Muscle layer of colon (tissue), 2 donors: Measurements from ENCODE around the gene FAM170A.

Experiments used
- H3K27ac ChIP-seq: one replicate; pipeline ENCODE4 v1.7.0; 2013; ENCODE audit warnings: low read depth, mild to moderate bottlenecking, low read length, moderate library complexity
- H3K27me3 ChIP-seq, 2 donors: one replicate each; pipeline ENCODE4 v1.7.0; 2013; ENCODE audit warnings: low read length in 2 of 2, mild to moderate bottlenecking in 2 of 2; ENCODE audit not compliant: insufficient read depth in 2 of 2, control insufficient read depth in 1 of 2
- H3K36me3 ChIP-seq: one replicate; pipeline ENCODE4 v1.7.0; 2013; ENCODE audit warnings: mild to moderate bottlenecking, low read length; ENCODE audit not compliant: insufficient read depth
- H3K4me1 ChIP-seq: one replicate; pipeline ENCODE4 v1.7.0; 2013; ENCODE audit warnings: mild to moderate bottlenecking, low read length; ENCODE audit not compliant: insufficient read depth
- H3K4me3 ChIP-seq, 2 donors: one replicate each; pipeline ENCODE4 v1.7.0; 2013; ENCODE audit warnings: low read length in 2 of 2, low read depth in 1 of 2, mild to moderate bottlenecking in 1 of 2, moderate library complexity in 1 of 2
- H3K9ac ChIP-seq: one replicate; pipeline ENCODE4 v1.7.0; 2013; ENCODE audit warnings: low read length
- H3K9me3 ChIP-seq: one replicate; pipeline ENCODE4 v1.7.0; 2013; ENCODE audit warnings: mild to moderate bottlenecking, low read length
- donor health status: abdominal sarcoma.
- donor health status: Adenocarcinoma of cecum.

FAM170A gene

DNA sequence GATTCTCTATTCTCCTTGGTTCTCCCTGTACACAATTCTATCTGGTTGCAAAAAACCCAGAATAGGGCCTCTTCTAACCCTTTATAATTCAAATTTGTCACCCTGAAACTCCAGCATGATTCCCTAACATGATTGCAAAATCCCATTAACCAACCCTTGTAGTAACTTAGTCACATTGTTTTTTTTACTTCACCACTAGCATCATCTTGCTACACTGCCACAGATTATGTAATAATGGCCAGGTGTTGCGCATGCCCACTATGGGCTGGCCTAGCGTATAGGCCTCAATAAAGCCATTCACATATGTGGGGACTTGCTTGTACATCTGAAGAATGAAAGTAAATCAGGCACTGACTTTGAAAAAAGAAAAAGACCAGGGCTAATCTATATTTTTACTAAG, 25.7 kb downstream of the FAM170A start:
- Histone ChIP-seq H3K9ac (no peak overlapping the region), H3K4me1 (no peaks in the 10 kb centered on the region), H3K4me3 (no peak overlapping the region), H3K9me3 (no peaks in the 10 kb centered on the region), H3K27me3 (no peaks in the 10 kb centered on the region), H3K27ac (no peak overlapping the region), H3K36me3 (no peaks in the 10 kb centered on the region)

DNA sequence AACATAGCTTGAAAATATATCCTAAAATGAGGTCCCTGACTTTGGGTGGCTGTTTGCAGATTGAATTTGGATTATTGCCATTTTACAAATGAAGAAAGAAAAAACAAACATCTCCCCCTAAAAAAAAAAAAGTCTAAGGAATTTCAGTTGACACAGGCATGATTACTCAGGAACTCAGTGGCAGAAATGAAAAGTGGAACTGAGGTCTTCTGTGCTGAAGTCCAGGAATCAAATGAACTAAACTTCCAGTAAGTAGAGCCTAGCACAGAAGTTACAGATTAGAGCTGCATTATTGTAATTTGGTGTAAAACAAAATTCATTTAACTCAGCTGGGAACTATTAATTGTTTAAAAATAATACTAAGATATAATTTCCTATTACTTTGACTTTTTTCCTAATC, 26.7 kb downstream of the FAM170A start:
- Histone ChIP-seq H3K9me3 (no peaks in the 10 kb centered on the region), H3K4me1 (no peaks in the 10 kb centered on the region), H3K4me3 (no peak overlapping the region), H3K27ac (no peak overlapping the region), H3K9ac (no peak overlapping the region), H3K27me3 (no peaks in the 10 kb centered on the region), H3K36me3 (no peaks in the 10 kb centered on the region)

DNA sequence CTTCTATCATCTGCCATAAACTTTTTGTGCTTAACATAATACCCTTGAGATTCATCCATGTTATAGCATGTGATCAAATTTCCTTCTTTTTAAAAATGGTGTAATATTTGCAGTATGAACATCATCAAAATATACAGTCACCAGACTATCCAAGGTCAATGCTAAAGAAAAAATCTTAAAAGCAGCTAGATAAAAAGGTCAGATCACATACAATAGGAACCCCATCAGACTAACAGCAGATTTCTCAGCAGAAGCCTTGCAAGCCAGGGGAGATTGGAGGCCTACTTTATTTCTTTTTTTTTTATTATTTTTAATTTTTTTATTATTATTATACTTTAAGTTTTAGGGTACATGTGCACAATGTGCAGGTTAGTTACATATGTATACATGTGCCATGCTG, 37.2 kb downstream of the FAM170A start:
- Histone ChIP-seq H3K4me3 (no peak overlapping the region), H3K27ac (no peak overlapping the region), H3K27me3 (no peaks in the 10 kb centered on the region), H3K4me1 (no peaks in the 10 kb centered on the region), H3K9me3 (no peaks in the 10 kb centered on the region), H3K36me3 (no peaks in the 10 kb centered on the region), H3K9ac (no peak overlapping the region)

DNA sequence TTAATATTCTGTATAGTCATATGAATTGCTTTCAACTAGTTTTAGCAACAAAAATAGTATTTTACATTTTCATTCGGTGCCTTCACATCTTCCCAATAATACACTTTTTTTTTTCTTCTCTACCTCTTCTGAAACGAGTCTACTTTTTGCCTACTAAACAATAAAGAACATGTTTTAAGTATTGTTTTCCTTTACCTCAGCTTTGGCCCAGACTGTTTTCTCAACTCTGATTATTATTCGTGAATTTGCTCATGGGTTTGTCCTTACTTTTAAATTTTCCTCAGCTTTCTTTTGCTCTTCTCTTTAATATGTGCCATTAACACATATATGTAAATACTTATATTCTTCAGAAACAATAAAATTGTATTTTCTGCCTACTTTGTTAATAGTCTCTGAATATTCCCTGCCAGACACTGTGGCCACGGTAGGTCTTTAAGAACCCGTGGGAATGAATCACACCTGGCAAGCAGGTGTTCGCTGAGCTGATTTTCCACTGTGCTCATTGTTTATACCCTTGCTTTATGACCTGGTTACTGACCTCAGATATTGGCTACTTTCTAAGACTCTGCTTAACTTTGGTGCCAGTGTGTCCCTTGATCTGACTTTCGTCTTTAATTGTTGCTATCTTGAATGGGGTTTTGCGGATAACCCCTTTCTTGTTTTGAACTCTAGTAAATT, 49.1 kb downstream of the FAM170A start:
- H3K27ac ChIP-seq: no peak overlapping the region
- H3K27me3 ChIP-seq: no peaks in the 10 kb centered on the region
- no peak overlapping the region for H3K9ac ChIP-seq
- no peaks in the 10 kb centered on the region for H3K4me1 ChIP-seq
- no peak overlapping the region for H3K4me3 ChIP-seq
- H3K36me3 ChIP-seq: no peaks in the 10 kb centered on the region
- H3K9me3 ChIP-seq: no peaks in the 10 kb centered on the region

DNA sequence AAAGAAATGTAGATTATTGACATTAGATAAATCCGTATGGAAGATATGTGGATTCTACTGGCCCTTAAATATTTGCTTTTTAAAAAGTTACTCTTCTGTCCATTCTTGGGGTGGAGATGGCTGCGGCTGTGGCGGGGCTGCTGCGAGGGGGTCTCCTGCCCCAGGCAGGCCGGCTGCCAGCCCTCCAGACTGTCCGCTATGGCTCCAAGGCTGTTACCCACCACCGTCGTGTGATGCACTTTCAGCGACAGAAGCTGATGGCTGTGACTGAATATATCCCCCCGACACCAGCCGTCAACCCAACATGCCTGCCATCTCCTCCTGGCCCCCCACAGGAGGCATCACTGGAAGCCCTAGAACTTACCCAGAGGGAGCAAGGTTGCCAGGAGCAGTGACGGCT, 50.7 kb downstream of the FAM170A start:
- no peaks in the 10 kb centered on the region for H3K36me3 ChIP-seq
- no peaks in the 10 kb centered on the region for H3K27me3 ChIP-seq
- no peak overlapping the region for H3K9ac ChIP-seq
- no peaks in the 10 kb centered on the region for H3K4me1 ChIP-seq
- H3K4me3 ChIP-seq: no peak overlapping the region
- H3K9me3 ChIP-seq: no peaks in the 10 kb centered on the region
- H3K27ac ChIP-seq: no peak overlapping the region

DNA sequence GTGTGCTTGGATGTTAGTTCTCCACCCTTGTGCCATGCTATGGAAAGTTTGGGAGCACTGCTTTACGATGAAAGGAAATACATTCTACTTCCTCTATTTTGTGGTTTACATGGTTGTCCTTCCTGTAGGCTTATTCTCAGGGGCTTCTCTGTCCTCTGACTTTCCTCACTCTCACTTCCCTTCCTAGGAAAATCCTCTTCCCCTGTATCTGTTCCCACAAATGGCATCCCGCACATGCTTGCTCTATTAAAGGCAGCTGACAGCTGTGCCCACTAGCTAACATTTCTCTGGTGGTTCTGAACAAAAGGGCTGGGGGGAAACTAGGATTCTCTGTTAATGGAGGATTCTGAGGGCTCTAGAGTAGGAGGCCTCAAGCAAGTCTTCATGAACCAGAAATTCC, 52.4 kb downstream of the FAM170A start:
- Histone ChIP-seq H3K27ac (no peak overlapping the region), H3K9me3 (no peaks in the 10 kb centered on the region), H3K36me3 (no peaks in the 10 kb centered on the region), H3K4me1 (no peaks in the 10 kb centered on the region), H3K9ac (no peak overlapping the region), H3K27me3 (no peaks in the 10 kb centered on the region), H3K4me3 (no peak overlapping the region)

DNA sequence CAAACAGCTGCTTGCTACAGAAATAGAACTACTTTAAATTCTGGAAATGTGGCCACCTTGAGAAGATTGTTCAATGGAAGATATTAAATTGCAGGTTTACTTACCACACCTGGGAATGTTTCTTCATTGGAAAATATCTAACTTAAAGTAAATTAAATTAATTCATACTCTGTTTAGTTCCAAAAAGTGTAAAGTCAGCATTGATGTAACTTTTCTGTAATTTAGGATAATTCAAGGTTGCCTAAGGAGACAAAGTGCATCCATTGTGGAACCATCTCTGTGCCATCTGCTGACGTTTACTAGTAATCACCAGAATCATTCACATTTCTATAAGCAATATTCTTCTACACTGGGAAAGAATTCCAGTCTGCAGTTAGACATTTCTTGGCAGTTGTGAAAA, 53.0 kb downstream of the FAM170A start:
- H3K9ac ChIP-seq: no peak overlapping the region
- no peaks in the 10 kb centered on the region for H3K36me3 ChIP-seq
- no peaks in the 10 kb centered on the region for H3K4me1 ChIP-seq
- no peaks in the 10 kb centered on the region for H3K27me3 ChIP-seq
- H3K4me3 ChIP-seq: no peak overlapping the region
- no peak overlapping the region for H3K27ac ChIP-seq
- H3K9me3 ChIP-seq: no peaks in the 10 kb centered on the region
